Omental fat pad (tissue), 4 donors: ENCODE results near the gene PHF12. TPM values are rescaled to one million over a fixed set of nuclear protein-coding genes. Genes with fewer than 3 reads are reported as not detected.

Experiments
- ATAC-seq: fragments of 150-250 bp; one replicate; pipeline ENCODE4 v1.9.1; 2016; ENCODE audit warnings: mild to moderate bottlenecking, moderate library complexity; ENCODE audit not compliant: low FRiP score
- DNase-seq: peaks from one replicate; pipeline ENCODE4 v3.0.0-alpha.2; 2019; ENCODE audit warnings: low spot score
- CTCF ChIP-seq, 3 donors: fragments of 450-650 bp; IDR thresholded peaks; one replicate each; pipeline ENCODE4 v1.5.1; 2016 to 2017; ENCODE audit warnings: antibody characterized with exemption in 3 of 3, mild to moderate bottlenecking in 3 of 3, moderate library complexity in 2 of 3
- total RNA-seq, 4 donors: library from RNA; depleted of rRNA; stranded (reverse); fragments of >200 nt; gene quantifications; one replicate each; pipeline ENCODE4 v1.1.0, GENCODE V29; 2016

Gene PHF12
- total RNA-seq, 4 donors from 2014 or later = 15.6 to 47.1 (median 27.6) TPM

GRCh38 chr17:28949185-28950016, 1.9 kb downstream of the PHF12 start:
- no peak for ATAC-seq
- no peak for TF ChIP-seq CTCF (IDR thresholded peaks at IDR 0.05)

DNA sequence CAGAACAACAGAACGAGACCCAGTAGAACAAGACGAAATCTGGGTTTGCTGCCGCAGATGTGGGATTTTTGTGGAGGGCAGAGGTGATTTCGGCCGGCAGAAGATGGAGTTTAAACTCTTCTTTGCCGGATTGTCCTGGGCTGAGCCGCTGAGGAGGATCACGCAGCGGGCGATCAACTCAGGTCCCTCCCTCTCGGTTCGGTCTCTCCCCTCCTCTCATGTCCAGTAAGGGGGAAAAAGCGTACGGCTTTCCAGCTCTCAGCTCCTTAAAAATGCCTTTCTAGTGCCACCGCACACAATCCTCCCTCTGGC, 2.5 kb downstream of the PHF12 start:
- TF ChIP-seq CTCF (IDR thresholded peaks at IDR 0.05) = no peak
- no peak for DNase-seq
- ATAC-seq = no peak

More at GRCh38 chr17:28949185-28950016, 1.9 kb downstream of the PHF12 start:
- no peak for DNase-seq

DNA sequence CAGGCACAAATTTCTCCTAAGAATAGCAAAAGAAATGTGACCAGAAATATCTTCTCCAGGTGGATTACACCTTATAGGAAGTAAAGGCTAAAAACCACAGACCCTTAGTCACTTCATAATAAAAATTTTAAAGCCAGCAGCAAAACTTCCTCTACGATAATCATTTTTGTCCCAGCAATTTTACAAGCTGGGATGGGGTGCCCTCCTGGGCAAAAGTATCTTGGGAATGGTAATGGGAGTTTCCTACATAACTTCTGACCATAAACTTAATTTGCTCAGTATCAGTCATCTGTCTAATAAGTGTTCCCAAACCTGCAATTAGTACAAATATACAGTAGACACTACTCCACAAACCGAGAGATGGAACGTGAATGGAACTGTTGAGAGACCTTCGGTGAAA, 3.0 kb downstream of the PHF12 start:
- no peak for ATAC-seq
- DNase-seq = no peak
- no peak for TF ChIP-seq CTCF (IDR thresholded peaks at IDR 0.05)

GRCh38 chr17:28947639-28948038, 3.7 kb downstream of the PHF12 start:
- TF ChIP-seq CTCF (IDR thresholded peaks at IDR 0.05) = no peak
- DNase-seq (no peak), ATAC-seq (no peak)

GRCh38 chr17:28946239-28946638, 5.1 kb downstream of the PHF12 start:
- no peak for DNase-seq
- TF ChIP-seq CTCF (IDR thresholded peaks at IDR 0.05) = no peak
- ATAC-seq = no peak

GRCh38 chr17:28944862-28945741, 6.2 kb downstream of the PHF12 start:
- no peak for TF ChIP-seq CTCF (IDR thresholded peaks at IDR 0.05)
- DNase-seq (no peak), ATAC-seq (no peak)
